ENCODE results near the gene TMEM120A.

Gene TMEM120A

GRCh38 chr7:76016191-76016947 is 22.0 kb upstream of the TMEM120A start:
- Histone ChIP-seq H2AFZ (ENCODE audit: low read length) (no peak overlapping the region), H3K79me2 (ENCODE audit: insufficient read depth, low read length) (no peaks in the 10 kb centered on the region), H3K4me2 (ENCODE audit: low read depth, low read length, poor library complexity, severe bottlenecking) (no peak overlapping the region), H3K4me1 (ENCODE audit: insufficient read depth, low read length, poor library complexity, severe bottlenecking) (peaks cover 12% of the 10 kb centered on the region), H3K9me3 (ENCODE audit: insufficient read depth, low read depth, low read length) (no peaks in the 10 kb centered on the region), H3F3A (ENCODE audit: low read depth) (no peaks in the 10 kb centered on the region), H4K20me1 (ENCODE audit: insufficient read depth, low read length, poor library complexity, severe bottlenecking) (no peaks in the 10 kb centered on the region), H3K27me3 (ENCODE audit: insufficient read depth, low read length, poor library complexity, severe bottlenecking) (no peaks in the 10 kb centered on the region), H3K36me3 (ENCODE audit: insufficient read depth, low read length) (no peaks in the 10 kb centered on the region; the same call in 1 of the 2 replicates), H3K4me3 (ENCODE audit: low read length, poor library complexity, severe bottlenecking) (no peak overlapping the region), H3K9me2 (replicated peaks; ENCODE audit: low read depth, low read length) (no peaks in the 10 kb centered on the region), H3K9ac (ENCODE audit: low read depth, low read length, poor library complexity, severe bottlenecking) (no peak overlapping the region)
- TF ChIP-seq EZH2phosphoT487 (IDR thresholded peaks at IDR 0.05; ENCODE audit: borderline replicate concordance): no peak
- no peak for TF ChIP-seq CTCF (conservative IDR thresholded peaks at IDR 0.05; ENCODE audit: low read length)

DNA sequence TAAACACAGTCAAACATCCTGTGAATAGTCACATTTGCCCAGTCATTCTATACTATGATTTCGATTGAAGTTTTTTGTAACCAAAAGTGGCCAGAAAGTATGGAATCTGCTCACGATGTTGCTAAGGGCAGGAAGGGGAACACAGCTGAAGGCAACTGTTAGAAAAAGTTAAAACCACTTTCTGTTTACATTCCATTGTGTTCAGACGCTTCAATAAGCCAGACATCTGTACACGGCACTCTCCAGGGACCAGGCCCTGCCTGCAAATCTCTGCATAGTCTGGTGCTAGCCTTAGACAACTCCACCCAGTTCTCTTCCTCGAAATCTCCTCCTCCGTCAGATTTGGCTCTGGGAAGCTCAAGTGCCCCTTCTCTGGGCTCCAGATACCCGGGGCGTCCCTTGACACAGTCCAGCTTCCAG is 17.1 kb upstream of the TMEM120A start:
- H2AFZ ChIP-seq (ENCODE audit: low read length): no peak overlapping the region

DNA sequence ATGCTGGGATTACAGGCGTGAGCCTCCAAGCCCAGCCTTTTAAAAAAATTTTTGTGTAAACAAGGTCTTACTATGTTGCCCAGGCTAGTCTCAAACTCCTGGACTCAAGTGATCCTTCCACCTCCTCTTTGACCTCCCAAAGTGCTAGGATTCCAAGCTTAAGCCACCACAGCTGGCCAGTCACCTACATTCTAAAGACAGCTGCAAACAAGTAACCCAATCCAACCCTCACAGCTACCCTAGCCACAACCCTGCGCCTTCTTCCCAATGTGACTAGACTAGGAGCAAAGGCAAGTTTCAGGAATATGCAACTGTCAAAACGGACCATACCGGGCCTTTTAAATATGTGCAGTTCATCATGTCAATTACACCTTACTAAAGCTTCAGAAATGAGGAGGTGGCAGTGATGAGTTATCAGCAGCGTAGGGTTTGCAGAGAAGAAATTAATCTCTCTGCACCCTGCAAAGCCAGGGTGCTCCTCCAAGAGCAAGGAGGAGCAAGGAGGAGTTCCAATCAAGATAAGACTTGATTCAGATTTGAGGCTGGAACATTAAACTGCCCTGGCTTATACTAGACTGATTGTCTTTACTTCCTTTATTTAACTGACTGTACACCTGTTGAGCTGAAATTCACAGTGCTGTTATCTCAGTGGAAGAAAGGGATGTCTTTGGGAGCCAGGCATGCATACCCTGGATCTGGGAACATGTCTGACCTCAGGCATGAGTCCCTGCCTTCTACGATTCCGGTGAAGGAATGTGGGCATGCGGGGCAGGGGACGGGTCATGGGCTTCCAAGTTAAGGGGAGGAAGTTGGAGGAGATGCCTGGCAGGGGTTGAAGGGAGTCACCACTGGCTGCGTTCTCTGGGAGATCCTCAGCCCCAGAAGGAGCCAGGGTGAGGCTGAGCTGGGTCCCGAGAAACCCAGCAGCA is 15.5 kb upstream of the TMEM120A start:
- Histone ChIP-seq H3K79me2 (ENCODE audit: insufficient read depth, low read length) (no peaks in the 10 kb centered on the region), H4K20me1 (ENCODE audit: insufficient read depth, low read length, poor library complexity, severe bottlenecking) (no peaks in the 10 kb centered on the region), H3K9ac (ENCODE audit: low read depth, low read length, poor library complexity, severe bottlenecking) (no peak overlapping the region), H2AFZ (ENCODE audit: low read length) (no peak overlapping the region), H3K9me2 (replicated peaks; ENCODE audit: low read depth, low read length) (no peaks in the 10 kb centered on the region), H3K4me2 (ENCODE audit: low read depth, low read length, poor library complexity, severe bottlenecking) (no peak overlapping the region), H3K4me1 (ENCODE audit: insufficient read depth, low read length, poor library complexity, severe bottlenecking) (peaks cover 7% of the 10 kb centered on the region), H3F3A (ENCODE audit: low read depth) (no peaks in the 10 kb centered on the region), H3K36me3 (ENCODE audit: insufficient read depth, low read length) (no peaks in the 10 kb centered on the region), H3K9me3 (ENCODE audit: insufficient read depth, low read depth, low read length) (no peaks in the 10 kb centered on the region), H3K27me3 (ENCODE audit: insufficient read depth, low read length, poor library complexity, severe bottlenecking) (no peaks in the 10 kb centered on the region), H3K4me3 (ENCODE audit: low read length, poor library complexity, severe bottlenecking) (no peak overlapping the region)
- no peak for TF ChIP-seq CTCF (conservative IDR thresholded peaks at IDR 0.05; ENCODE audit: low read length)
- TF ChIP-seq EZH2phosphoT487 (IDR thresholded peaks at IDR 0.05; ENCODE audit: borderline replicate concordance): no peak

More for the DNA sequence above, 17.1 kb upstream of the TMEM120A start:
- Histone ChIP-seq H3K9ac (ENCODE audit: low read depth, low read length, poor library complexity, severe bottlenecking) (no peak overlapping the region), H3K36me3 (ENCODE audit: insufficient read depth, low read length) (no peaks in the 10 kb centered on the region), H3K27me3 (ENCODE audit: insufficient read depth, low read length, poor library complexity, severe bottlenecking) (no peaks in the 10 kb centered on the region), H3K9me2 (replicated peaks; ENCODE audit: low read depth, low read length) (no peaks in the 10 kb centered on the region), H3K9me3 (ENCODE audit: insufficient read depth, low read depth, low read length) (no peaks in the 10 kb centered on the region), H3K79me2 (ENCODE audit: insufficient read depth, low read length) (no peaks in the 10 kb centered on the region), H4K20me1 (ENCODE audit: insufficient read depth, low read length, poor library complexity, severe bottlenecking) (no peaks in the 10 kb centered on the region), H3K4me2 (ENCODE audit: low read depth, low read length, poor library complexity, severe bottlenecking) (no peak overlapping the region), H3K4me1 (ENCODE audit: insufficient read depth, low read length, poor library complexity, severe bottlenecking) (peaks cover 7% of the 10 kb centered on the region), H3K4me3 (ENCODE audit: low read length, poor library complexity, severe bottlenecking) (no peak overlapping the region), H3F3A (ENCODE audit: low read depth) (no peaks in the 10 kb centered on the region)
- TF ChIP-seq EZH2phosphoT487 (IDR thresholded peaks at IDR 0.05; ENCODE audit: borderline replicate concordance) (no peak), CTCF (conservative IDR thresholded peaks at IDR 0.05; ENCODE audit: low read length) (no peak)

All from Loucy (cell line).